Measurements from ENCODE around the gene EIF3K.
"Not testable (repeated sequence)": the region's sequence is repeated elsewhere in the genome, so short reads cannot be mapped to it uniquely, and the experiment has no call there.

The EIF3K gene, protein sequence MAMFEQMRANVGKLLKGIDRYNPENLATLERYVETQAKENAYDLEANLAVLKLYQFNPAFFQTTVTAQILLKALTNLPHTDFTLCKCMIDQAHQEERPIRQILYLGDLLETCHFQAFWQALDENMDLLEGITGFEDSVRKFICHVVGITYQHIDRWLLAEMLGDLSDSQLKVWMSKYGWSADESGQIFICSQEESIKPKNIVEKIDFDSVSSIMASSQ

DNA sequence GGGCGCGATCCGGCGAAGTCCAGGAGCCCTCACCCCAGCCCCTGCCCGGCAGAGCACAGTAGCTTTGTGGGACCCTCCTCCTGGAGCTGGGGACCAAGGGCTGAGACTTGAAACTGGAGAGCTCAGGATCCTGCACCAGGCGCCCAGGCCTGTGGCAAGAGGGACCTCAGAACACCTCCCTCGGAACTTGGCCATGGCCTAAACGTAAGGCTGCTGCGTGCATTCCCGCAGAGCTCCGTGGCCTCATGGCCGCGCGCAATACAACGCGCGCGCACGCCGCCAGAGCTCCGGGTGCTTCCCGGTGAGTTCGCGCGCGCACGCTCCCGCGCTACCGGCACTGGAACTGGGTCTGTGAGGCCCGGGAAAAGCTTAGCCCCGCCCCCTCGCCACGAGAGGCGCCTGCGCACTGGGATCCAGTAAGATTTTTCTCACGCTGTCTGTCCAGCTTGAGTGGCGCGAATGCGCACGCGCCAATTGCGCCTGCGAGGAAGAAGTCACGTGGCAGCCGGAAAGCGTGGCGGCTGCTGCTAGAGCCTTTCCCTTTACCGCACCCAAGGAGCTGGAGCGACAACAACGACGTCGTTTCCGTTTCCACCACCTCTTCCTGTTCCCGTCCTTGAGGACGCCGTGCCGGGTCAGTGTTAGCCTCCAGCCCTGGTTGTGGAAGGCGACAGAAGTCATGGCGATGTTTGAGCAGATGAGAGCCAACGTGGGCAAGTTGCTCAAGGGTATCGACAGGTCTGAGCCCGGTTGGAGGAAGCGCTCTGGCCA lies at the start of gene EIF3K:
EIF3K (plus strand) TSS at position 599 of the 771 bp plus-strand sequence; CDS start at position 680, 81 bp downstream.
- H3K27ac ChIP-seq = peak within 1 kb of the TSS; percentile 89
- POLR2A ChIA-PET (ENCODE audit: low non-redundant PET) = interaction anchor here (0.6 to 1.2 kb wide), 4 partner anchors 9 to 39 kb away, joined by 3 to 6 read pairs (median 3); partner anchors contain the start of gene ACTN4
- TF ChIP-seq, protein P1, sequence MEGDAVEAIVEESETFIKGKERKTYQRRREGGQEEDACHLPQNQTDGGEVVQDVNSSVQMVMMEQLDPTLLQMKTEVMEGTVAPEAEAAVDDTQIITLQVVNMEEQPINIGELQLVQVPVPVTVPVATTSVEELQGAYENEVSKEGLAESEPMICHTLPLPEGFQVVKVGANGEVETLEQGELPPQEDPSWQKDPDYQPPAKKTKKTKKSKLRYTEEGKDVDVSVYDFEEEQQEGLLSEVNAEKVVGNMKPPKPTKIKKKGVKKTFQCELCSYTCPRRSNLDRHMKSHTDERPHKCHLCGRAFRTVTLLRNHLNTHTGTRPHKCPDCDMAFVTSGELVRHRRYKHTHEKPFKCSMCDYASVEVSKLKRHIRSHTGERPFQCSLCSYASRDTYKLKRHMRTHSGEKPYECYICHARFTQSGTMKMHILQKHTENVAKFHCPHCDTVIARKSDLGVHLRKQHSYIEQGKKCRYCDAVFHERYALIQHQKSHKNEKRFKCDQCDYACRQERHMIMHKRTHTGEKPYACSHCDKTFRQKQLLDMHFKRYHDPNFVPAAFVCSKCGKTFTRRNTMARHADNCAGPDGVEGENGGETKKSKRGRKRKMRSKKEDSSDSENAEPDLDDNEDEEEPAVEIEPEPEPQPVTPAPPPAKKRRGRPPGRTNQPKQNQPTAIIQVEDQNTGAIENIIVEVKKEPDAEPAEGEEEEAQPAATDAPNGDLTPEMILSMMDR (conservative IDR thresholded peaks at IDR 0.05; ENCODE audit: low read depth) = no peak
- DNase-seq (ENCODE audit: low spot score) = peak; percentile 98
- CTCF ChIA-PET = interaction anchor here (0.5 to 1.7 kb wide), 3 partner anchors 18 to 328 kb away, joined by 3 to 7 read pairs (median 3); no protein-coding TSS in a partner anchor

DNA sequence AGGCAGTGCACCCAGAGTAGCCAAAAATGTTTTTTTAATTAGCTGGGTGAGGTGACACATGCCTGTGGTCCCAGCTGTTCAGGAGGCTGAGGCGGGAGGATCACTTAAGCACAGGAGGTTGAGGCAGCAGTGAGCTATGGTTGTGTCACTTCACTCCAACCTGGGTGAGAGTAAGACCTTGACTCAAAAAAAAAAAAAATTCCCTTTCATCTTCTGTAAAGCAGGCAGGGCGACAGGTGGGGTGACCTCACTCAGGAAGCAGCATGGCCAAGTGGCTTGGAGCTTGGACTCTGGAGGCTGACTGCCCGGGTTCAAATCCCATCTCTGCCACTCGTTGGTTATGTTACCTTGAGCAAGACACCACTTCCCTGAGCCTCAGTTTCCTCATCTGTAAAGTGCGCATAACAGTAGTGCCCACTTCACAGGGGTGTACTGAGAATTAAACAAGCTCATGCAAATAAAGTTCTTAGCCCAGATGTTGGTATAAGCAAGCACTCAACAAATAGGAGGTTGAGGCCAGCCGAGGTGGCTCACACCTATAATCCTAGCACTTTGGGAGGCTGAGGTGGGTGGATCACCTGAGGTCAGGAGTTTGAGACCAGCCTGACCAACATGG lies 49.5 kb upstream of the EIF3K start:
- ChIA-PET CTCF (interaction anchor here (0.7 to 1.5 kb wide), 2 partner anchors 9 to 22 kb away, joined by 4 read pairs; no protein-coding TSS in a partner anchor), POLR2A (ENCODE audit: low non-redundant PET) (no interaction called here)
- H3K27ac ChIP-seq = no peak overlapping the region
- TF ChIP-seq, protein P1 (conservative IDR thresholded peaks at IDR 0.05; ENCODE audit: low read depth) = no peak
- no peak for DNase-seq (ENCODE audit: low spot score)

DNA sequence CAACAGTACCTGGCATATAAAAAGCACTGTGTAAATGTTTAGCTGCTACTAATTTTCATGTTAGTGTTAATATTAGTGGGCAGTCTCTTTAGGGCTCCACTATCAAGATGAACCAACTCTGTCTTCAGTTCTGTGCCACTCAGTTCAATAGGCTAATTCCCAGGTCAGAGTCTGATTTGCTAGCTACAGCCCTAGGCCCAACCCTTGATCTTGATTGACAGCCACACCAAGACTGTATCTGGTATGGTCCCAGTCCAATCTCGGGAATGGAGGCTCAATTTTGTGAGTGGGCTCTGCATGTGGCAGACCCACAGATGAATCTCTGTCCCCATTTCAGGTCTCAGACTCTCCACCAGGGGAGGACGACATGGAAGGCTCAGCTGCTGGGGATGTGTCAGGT lies 47.3 kb upstream of the EIF3K start:
- TF ChIP-seq, protein P1 (conservative IDR thresholded peaks at IDR 0.05; ENCODE audit: low read depth) = no peak
- no peak for DNase-seq (ENCODE audit: low spot score)
- CTCF ChIA-PET = interaction anchor here (0.6 kb wide), 1 partner anchor 63 kb away, joined by 3 read pairs; no protein-coding TSS in a partner anchor
- POLR2A ChIA-PET (ENCODE audit: low non-redundant PET) = no interaction called here
- H3K27ac ChIP-seq = no peak overlapping the region

DNA sequence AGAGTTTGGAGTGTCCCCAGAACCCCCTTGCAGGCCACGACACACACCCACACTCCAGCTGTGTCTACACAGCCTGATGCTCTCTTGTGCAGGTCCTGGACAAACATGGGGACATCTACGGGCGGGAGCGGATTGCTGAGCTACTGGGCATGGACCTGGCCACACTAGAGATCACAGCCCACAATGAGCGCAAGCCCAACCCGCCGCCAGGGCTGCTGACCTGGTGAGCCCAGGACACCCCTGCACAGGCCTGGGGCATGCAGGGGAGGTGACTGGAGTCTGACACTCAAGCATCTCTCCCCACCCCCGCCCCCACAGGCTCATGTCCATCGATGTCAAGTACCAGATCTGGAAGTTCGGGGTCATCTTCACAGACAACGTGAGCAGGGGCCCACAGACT lies 41.2 kb upstream of the EIF3K start:
- TF ChIP-seq, protein P1 (conservative IDR thresholded peaks at IDR 0.05; ENCODE audit: low read depth) = no peak
- no peak for DNase-seq (ENCODE audit: low spot score)
- CTCF ChIA-PET = no interaction called here
- POLR2A ChIA-PET (ENCODE audit: low non-redundant PET) = no interaction called here
- peak overlapping the region; percentile 8; the same call in 1 of the 2 replicates for H3K27ac ChIP-seq

DNA sequence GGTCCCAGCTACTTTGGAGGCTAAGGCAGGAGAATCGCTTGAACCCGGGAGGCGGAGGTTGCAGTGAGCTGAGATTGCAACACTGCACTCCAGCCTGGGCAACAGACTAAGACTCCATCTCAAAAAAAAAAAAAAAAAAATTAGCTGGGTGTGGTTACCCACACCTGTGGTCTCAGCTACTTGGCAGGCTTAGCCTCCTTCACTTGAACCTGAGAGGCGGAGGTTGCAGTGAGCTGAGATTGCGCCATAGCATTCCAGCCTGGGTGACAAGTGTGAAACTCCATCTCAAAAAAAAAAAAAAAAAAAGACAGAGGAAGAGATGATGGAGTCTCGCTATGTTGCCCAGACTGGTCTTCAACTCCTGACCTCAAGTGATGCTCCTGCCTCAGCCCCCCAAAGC lies 39.7 kb upstream of the EIF3K start:
- DNase-seq (ENCODE audit: low spot score) = not testable (repeated sequence)
- peak overlapping the region; percentile 76 for H3K27ac ChIP-seq
- POLR2A ChIA-PET (ENCODE audit: low non-redundant PET) = interaction anchor here (0.6 to 1.8 kb wide), 2 partner anchors 39 to 107 kb away, joined by 4 to 6 read pairs; partner anchors contain the start of gene EIF3K
- CTCF ChIA-PET = interaction anchor here (0.6 to 0.8 kb wide), 2 partner anchors 10 to 322 kb away, joined by 3 to 4 read pairs; no protein-coding TSS in a partner anchor

DNA sequence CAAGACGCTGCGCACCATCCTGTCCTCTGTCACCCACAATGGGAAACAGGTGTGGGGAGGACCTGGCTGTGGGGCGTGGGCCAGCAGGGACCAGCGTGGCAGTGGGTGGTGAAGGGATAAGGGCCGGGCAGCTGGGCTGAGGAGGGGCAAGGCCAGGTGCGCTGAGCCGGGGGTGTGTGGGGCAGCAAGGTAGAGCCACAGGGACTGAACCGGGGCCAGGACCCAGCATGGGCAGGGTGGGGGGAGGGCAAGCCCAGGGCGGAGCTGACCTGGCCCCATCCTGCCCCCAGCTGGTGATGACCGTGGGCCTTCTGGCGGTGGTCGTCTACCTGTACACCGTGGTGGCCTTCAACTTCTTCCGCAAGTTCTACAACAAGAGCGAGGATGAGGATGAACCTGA lies 38.9 kb upstream of the EIF3K start:
- peak overlapping the region; percentile 76 for H3K27ac ChIP-seq
- CTCF ChIA-PET = interaction anchor here (0.5 to 0.6 kb wide), 2 partner anchors 16 to 245 kb away, joined by 3 to 6 read pairs; no protein-coding TSS in a partner anchor
- TF ChIP-seq, protein P1 (conservative IDR thresholded peaks at IDR 0.05; ENCODE audit: low read depth) = no peak
- no peak for DNase-seq (ENCODE audit: low spot score)
- POLR2A ChIA-PET (ENCODE audit: low non-redundant PET) = interaction anchor here (1.8 kb wide), 1 partner anchor 39 kb away, joined by 6 read pairs; the partner anchor contains the start of gene EIF3K

All from RWPE1 (cell line).